SJSA1 (cell line): Measurements from ENCODE around the gene NOX3. TPM values are rescaled to one million over a fixed set of nuclear protein-coding genes. Genes with fewer than 3 reads are reported as not detected.

Source experiments
- DNase-seq, 2 experiments: peaks; one replicate each; pipeline ENCODE4 v3.0.0-alpha.2; 2015 to 2020; ENCODE audit warnings: low spot score in 2 of 2, low read depth in 1 of 2
- H3K27ac ChIP-seq: fragments of 250-450 bp; sonication (Bioruptor Pico); 2 replicates; pipeline ENCODE4 v1.5.1; 2020; ENCODE audit warnings: mild to moderate bottlenecking, moderate library complexity
- H3K27me3 ChIP-seq: fragments of 250-450 bp; sonication (Bioruptor Pico); replicated peaks from 2 replicates; pipeline ENCODE4 v1.5.1; 2020; ENCODE audit warnings: mild to moderate bottlenecking, moderate library complexity
- H3K36me3 ChIP-seq: fragments of 250-450 bp; sonication (Bioruptor Pico); 2 replicates; pipeline ENCODE4 v1.5.1; 2020; ENCODE audit warnings: mild to moderate bottlenecking
- H3K4me1 ChIP-seq: fragments of 250-450 bp; sonication (Bioruptor Pico); replicated peaks from 2 replicates; pipeline ENCODE4 v1.6.1; 2021; ENCODE audit warnings: mild to moderate bottlenecking
- H3K4me3 ChIP-seq: fragments of 250-450 bp; sonication (Bioruptor Pico); 2 replicates; pipeline ENCODE4 v1.5.1; 2020; ENCODE audit warnings: mild to moderate bottlenecking
- H3K9me3 ChIP-seq: fragments of 250-450 bp; sonication (Bioruptor Pico); replicated peaks from 2 replicates; pipeline ENCODE4 v1.5.1; 2020; ENCODE audit warnings: mild to moderate bottlenecking
- total RNA-seq: library from RNA; depleted of rRNA; stranded (reverse); fragments of >200 nt; shearing (Covaris generic); gene quantifications from 2 replicates; pipeline ENCODE4 v1.2.3, GENCODE V29; 2014

Gene NOX3
- total RNA-seq, 1 experiment from 2014 or later = not detected

GRCh38 chr6:155411154-155412052, 44.2 kb downstream of the NOX3 start:
- Histone ChIP-seq H3K4me1 (no peaks in the 10 kb centered on the region), H3K4me3 (no peak overlapping the region), H3K27me3 (no peaks in the 10 kb centered on the region), H3K27ac (no peak overlapping the region), H3K9me3 (no peaks in the 10 kb centered on the region), H3K36me3 (no peaks in the 10 kb centered on the region)
- no peak for DNase-seq

GRCh38 chr6:155409391-155409790, 46.2 kb downstream of the NOX3 start:
- no peaks in the 10 kb centered on the region for H3K27me3 ChIP-seq
- DNase-seq = no peak
- no peaks in the 10 kb centered on the region for H3K36me3 ChIP-seq
- H3K4me1 ChIP-seq = no peaks in the 10 kb centered on the region
- no peak overlapping the region for H3K27ac ChIP-seq
- no peak overlapping the region for H3K4me3 ChIP-seq
- H3K9me3 ChIP-seq = no peaks in the 10 kb centered on the region

- Histone ChIP-seq H3K27me3 (no peaks in the 10 kb centered on the region), H3K36me3 (no peaks in the 10 kb centered on the region), H3K9me3 (no peaks in the 10 kb centered on the region), H3K4me3 (no peak overlapping the region), H3K27ac (no peak overlapping the region), H3K4me1 (no peaks in the 10 kb centered on the region)
- no peak for DNase-seq
Measured at GRCh38 chr6:155408981-155409380, 46.7 kb downstream of the NOX3 start.

GRCh38 chr6:155408231-155408630, 47.4 kb downstream of the NOX3 start:
- Histone ChIP-seq H3K4me3 (no peak overlapping the region), H3K27ac (no peak overlapping the region), H3K4me1 (no peaks in the 10 kb centered on the region), H3K9me3 (no peaks in the 10 kb centered on the region), H3K27me3 (no peaks in the 10 kb centered on the region), H3K36me3 (no peaks in the 10 kb centered on the region)
- DNase-seq = no peak

GRCh38 chr6:155406801-155407200, 48.8 kb downstream of the NOX3 start:
- Histone ChIP-seq H3K27me3 (no peaks in the 10 kb centered on the region), H3K4me3 (no peak overlapping the region), H3K27ac (no peak overlapping the region), H3K36me3 (no peaks in the 10 kb centered on the region), H3K9me3 (no peaks in the 10 kb centered on the region), H3K4me1 (no peaks in the 10 kb centered on the region)
- DNase-seq = no peak

GRCh38 chr6:155404937-155405336, 50.7 kb downstream of the NOX3 start:
- Histone ChIP-seq H3K36me3 (no peaks in the 10 kb centered on the region), H3K4me3 (no peak overlapping the region), H3K27ac (no peak overlapping the region), H3K9me3 (no peaks in the 10 kb centered on the region), H3K4me1 (no peaks in the 10 kb centered on the region), H3K27me3 (no peaks in the 10 kb centered on the region)
- no peak for DNase-seq

GRCh38 chr6:155402656-155403304, 52.9 kb downstream of the NOX3 start:
- Histone ChIP-seq H3K27me3 (no peaks in the 10 kb centered on the region), H3K27ac (no peak overlapping the region), H3K36me3 (no peaks in the 10 kb centered on the region), H3K4me1 (no peaks in the 10 kb centered on the region), H3K9me3 (no peaks in the 10 kb centered on the region), H3K4me3 (no peak overlapping the region)
- DNase-seq = no peak

- Histone ChIP-seq H3K9me3 (no peaks in the 10 kb centered on the region), H3K4me3 (no peak overlapping the region), H3K4me1 (no peaks in the 10 kb centered on the region), H3K27me3 (no peaks in the 10 kb centered on the region), H3K27ac (no peak overlapping the region), H3K36me3 (no peaks in the 10 kb centered on the region)
- no peak for DNase-seq
Measured at GRCh38 chr6:155400654-155400965, 55.0 kb downstream of the NOX3 start.

- no peaks in the 10 kb centered on the region for H3K9me3 ChIP-seq
- H3K4me3 ChIP-seq = no peak overlapping the region
- no peaks in the 10 kb centered on the region for H3K4me1 ChIP-seq
- H3K27ac ChIP-seq = no peak overlapping the region
- no peaks in the 10 kb centered on the region for H3K27me3 ChIP-seq
- H3K36me3 ChIP-seq = no peaks in the 10 kb centered on the region
- no peak for DNase-seq
Measured at GRCh38 chr6:155399745-155400653, 55.6 kb downstream of the NOX3 start.

- H3K36me3 ChIP-seq = no peaks in the 10 kb centered on the region
- no peak overlapping the region for H3K4me3 ChIP-seq
- H3K9me3 ChIP-seq = no peaks in the 10 kb centered on the region
- DNase-seq = no peak
- H3K27ac ChIP-seq = no peak overlapping the region
- no peaks in the 10 kb centered on the region for H3K4me1 ChIP-seq
- H3K27me3 ChIP-seq = no peaks in the 10 kb centered on the region
Measured at GRCh38 chr6:155399062-155399744, 56.4 kb downstream of the NOX3 start.

- no peaks in the 10 kb centered on the region for H3K4me1 ChIP-seq
- H3K9me3 ChIP-seq = no peaks in the 10 kb centered on the region
- no peaks in the 10 kb centered on the region for H3K27me3 ChIP-seq
- no peaks in the 10 kb centered on the region for H3K36me3 ChIP-seq
- no peak overlapping the region for H3K27ac ChIP-seq
- no peak overlapping the region for H3K4me3 ChIP-seq
- DNase-seq = no peak
Measured at GRCh38 chr6:155398701-155399061, 57.0 kb downstream of the NOX3 start.

GRCh38 chr6:155398221-155398620, 57.4 kb downstream of the NOX3 start:
- H3K4me1 ChIP-seq = no peaks in the 10 kb centered on the region
- H3K36me3 ChIP-seq = no peaks in the 10 kb centered on the region
- no peaks in the 10 kb centered on the region for H3K9me3 ChIP-seq
- no peak for DNase-seq
- no peaks in the 10 kb centered on the region for H3K27me3 ChIP-seq
- no peak overlapping the region for H3K4me3 ChIP-seq
- no peak overlapping the region for H3K27ac ChIP-seq

GRCh38 chr6:155397172-155397705, 58.4 kb downstream of the NOX3 start:
- no peaks in the 10 kb centered on the region for H3K9me3 ChIP-seq
- no peaks in the 10 kb centered on the region for H3K4me1 ChIP-seq
- no peaks in the 10 kb centered on the region for H3K27me3 ChIP-seq
- no peak for DNase-seq
- H3K27ac ChIP-seq = no peak overlapping the region
- H3K36me3 ChIP-seq = no peaks in the 10 kb centered on the region
- H3K4me3 ChIP-seq = no peak overlapping the region
